Vagina (tissue), 2 donors: Measurements from ENCODE around the gene COL1A2. TPM values are rescaled to one million over a fixed set of nuclear protein-coding genes. Genes with fewer than 3 reads are reported as not detected.

Experiments
- DNase-seq, 2 donors: peaks; one replicate each; pipeline ENCODE4 v3.0.0-alpha.2; 2017; ENCODE audit errors: extremely low spot score in 2 of 2
- H3K27ac ChIP-seq: fragments of 200-600 bp; sonication (generic); one replicate; pipeline ENCODE4 v1.5.1; 2019
- H3K27me3 ChIP-seq: fragments of 200-600 bp; sonication (generic); one replicate; pipeline ENCODE4 v1.5.1; 2019
- H3K36me3 ChIP-seq, 2 donors: fragments of 200-600 bp; sonication (generic); one replicate each; pipeline ENCODE4 v1.5.1; 2017 to 2019
- H3K4me1 ChIP-seq: fragments of 200-600 bp; sonication (generic); one replicate; pipeline ENCODE4 v1.5.1; 2019
- H3K4me3 ChIP-seq, 2 donors: fragments of 200-600 bp; sonication (generic); 1 replicate in 1 of 2; 2 replicates in 1 of 2; pipeline ENCODE4 v1.5.1; 2016 to 2019
- H3K9me3 ChIP-seq: fragments of 200-600 bp; sonication (generic); one replicate; pipeline ENCODE4 v1.5.1; 2019
- CTCF ChIP-seq, 3 experiments: fragments of 450-650 bp in 2 of 3; fragments of 200-600 bp in 1 of 3; sonication (generic) in 1 of 3; IDR thresholded peaks; one replicate each; pipeline ENCODE4 v1.5.1; 2017 to 2019; ENCODE audit warnings: antibody characterized with exemption in 3 of 3, mild to moderate bottlenecking in 2 of 3, moderate library complexity in 2 of 3
- POLR2A ChIP-seq, 2 donors: fragments of 450-650 bp; IDR thresholded peaks; one replicate each; pipeline ENCODE4 v1.6.1; 2017; ENCODE audit warnings: antibody characterized with exemption in 2 of 2, mild to moderate bottlenecking in 2 of 2, moderate library complexity in 2 of 2
- POLR2AphosphoS5 ChIP-seq, 2 donors: sonication (generic); formaldehyde crosslinking; IDR thresholded peaks; one replicate each; pipeline ENCODE4 v1.9.0; 2017; ENCODE audit warnings: antibody characterized with exemption in 2 of 2, mild to moderate bottlenecking in 2 of 2, low read depth in 1 of 2; ENCODE audit not compliant: insufficient read depth in 1 of 2
- intact Hi-C: fragments of 100-400 bp; cut with DNase I; formaldehyde crosslinking; loops from one replicate; pipeline ENCODE4 v1.15.1; 2023
- total RNA-seq: library from RNA; depleted of rRNA; stranded (reverse); fragments of >200 nt; gene quantifications from one replicate; pipeline ENCODE4 v1.2.3, GENCODE V29; 2016

COL1A2 gene
- total RNA-seq, 1 donor from 2014 or later, result 199 TPM

- H3K4me3 ChIP-seq, result no peak overlapping the region
- peaks cover 65% of the 10 kb centered on the region for H3K4me1 ChIP-seq
- DNase-seq, result no peak
- H3K9me3 ChIP-seq, result no peaks in the 10 kb centered on the region
- peaks cover 0 to 22% of the 10 kb centered on the region in 2 donors for H3K36me3 ChIP-seq
- TF ChIP-seq POLR2AphosphoS5 (IDR thresholded peaks at IDR 0.05; ENCODE audit: insufficient read depth in 1 of 2, low read depth in 1 of 2), result no peak
- no peak for TF ChIP-seq POLR2A (IDR thresholded peaks at IDR 0.05)
- no peak for TF ChIP-seq CTCF (IDR thresholded peaks at IDR 0.05)
- no peaks in the 10 kb centered on the region for H3K27me3 ChIP-seq
- H3K27ac ChIP-seq, result peak overlapping the region; percentile 95
- intact Hi-C loops, result no loop called here
Measured at GRCh38 chr7:94410413-94411187, 15.9 kb downstream of the COL1A2 start.

GRCh38 chr7:94411188-94411466 lies 16.4 kb downstream of the COL1A2 start:
- intact Hi-C loops, result no loop called here

GRCh38 chr7:94412762-94413322 lies 18.1 kb downstream of the COL1A2 start:
- Histone ChIP-seq H3K4me1 (peaks cover 60% of the 10 kb centered on the region), H3K4me3 (no peak overlapping the region), H3K9me3 (no peaks in the 10 kb centered on the region), H3K36me3 (peaks cover 0 to 25% of the 10 kb centered on the region in 2 donors), H3K27me3 (no peaks in the 10 kb centered on the region), H3K27ac (peak overlapping the region; percentile 95)
- intact Hi-C loops, result no loop called here
- no peak for DNase-seq
- TF ChIP-seq CTCF (IDR thresholded peaks at IDR 0.05), result no peak
- no peak for TF ChIP-seq POLR2AphosphoS5 (IDR thresholded peaks at IDR 0.05; ENCODE audit: insufficient read depth in 1 of 2, low read depth in 1 of 2)
- no peak for TF ChIP-seq POLR2A (IDR thresholded peaks at IDR 0.05)

More at GRCh38 chr7:94411188-94411466, 16.4 kb downstream of the COL1A2 start:
- Histone ChIP-seq H3K4me1 (peaks cover 65% of the 10 kb centered on the region), H3K27ac (peak overlapping the region; percentile 95), H3K4me3 (no peak overlapping the region), H3K27me3 (no peaks in the 10 kb centered on the region), H3K9me3 (no peaks in the 10 kb centered on the region), H3K36me3 (peaks cover 0 to 23% of the 10 kb centered on the region in 2 donors)
- TF ChIP-seq POLR2A (IDR thresholded peaks at IDR 0.05) (no peak), POLR2AphosphoS5 (IDR thresholded peaks at IDR 0.05; ENCODE audit: insufficient read depth in 1 of 2, low read depth in 1 of 2) (no peak), CTCF (IDR thresholded peaks at IDR 0.05) (no peak)
- no peak for DNase-seq

GRCh38 chr7:94414481-94414880 lies 19.8 kb downstream of the COL1A2 start:
- Histone ChIP-seq H3K9me3 (no peaks in the 10 kb centered on the region), H3K4me3 (no peak overlapping the region), H3K36me3 (peaks cover 0 to 41% of the 10 kb centered on the region in 2 donors), H3K4me1 (peaks cover 66% of the 10 kb centered on the region), H3K27ac (peak overlapping the region; percentile 95), H3K27me3 (no peaks in the 10 kb centered on the region)
- intact Hi-C loops, result no loop called here
- TF ChIP-seq CTCF (IDR thresholded peaks at IDR 0.05) (no peak), POLR2A (IDR thresholded peaks at IDR 0.05) (no peak), POLR2AphosphoS5 (IDR thresholded peaks at IDR 0.05; ENCODE audit: insufficient read depth in 1 of 2, low read depth in 1 of 2) (no peak)
- no peak for DNase-seq

GRCh38 chr7:94414980-94415379 lies 20.3 kb downstream of the COL1A2 start:
- Histone ChIP-seq H3K4me3 (no peak overlapping the region), H3K4me1 (peaks cover 66% of the 10 kb centered on the region), H3K27ac (peak overlapping the region; percentile 95), H3K27me3 (no peaks in the 10 kb centered on the region), H3K36me3 (peaks cover 0 to 45% of the 10 kb centered on the region in 2 donors), H3K9me3 (no peaks in the 10 kb centered on the region)
- no peak for DNase-seq
- intact Hi-C loops, result no loop called here
- no peak for TF ChIP-seq CTCF (IDR thresholded peaks at IDR 0.05)
- no peak for TF ChIP-seq POLR2A (IDR thresholded peaks at IDR 0.05)
- no peak for TF ChIP-seq POLR2AphosphoS5 (IDR thresholded peaks at IDR 0.05; ENCODE audit: insufficient read depth in 1 of 2, low read depth in 1 of 2)
